Measurements from ENCODE around the gene AR.
"Not testable (repeated sequence)": the region's sequence is repeated elsewhere in the genome, so short reads cannot be mapped to it uniquely, and the experiment has no call there.

AR gene

DNA sequence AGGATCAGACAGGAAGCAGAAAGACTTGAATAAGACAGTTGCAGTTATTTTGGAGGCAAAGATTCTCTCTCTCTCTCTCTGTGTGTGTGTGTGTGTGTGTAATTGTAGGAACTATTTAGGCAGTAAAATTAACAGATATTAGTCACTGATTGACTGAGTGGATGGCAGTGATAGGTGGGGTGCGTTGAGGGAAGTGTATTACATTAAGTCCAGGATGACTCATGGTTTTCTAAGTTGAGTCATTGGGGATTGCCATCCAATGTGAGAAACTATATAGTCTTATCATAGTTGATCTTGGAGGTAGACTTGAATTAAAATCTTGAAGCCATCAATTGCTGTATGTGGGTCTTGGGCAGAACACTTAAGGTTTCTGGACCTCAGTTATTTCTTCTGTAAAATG is 75.4 kb downstream of the AR start:
- no peak overlapping the region for H3K4me3 ChIP-seq (ENCODE audit: low read length)
- no peak for DNase-seq (ENCODE audit: low read depth, low spot score)

- no peak for DNase-seq (ENCODE audit: low read depth, low spot score)
- no peak overlapping the region for H3K4me3 ChIP-seq (ENCODE audit: low read length)
Measured at GRCh38 chrX:67622053-67622585, 78.3 kb downstream of the AR start.

- H3K4me3 ChIP-seq (ENCODE audit: low read length): no peak overlapping the region
- DNase-seq (ENCODE audit: low read depth, low spot score): no peak
Measured at GRCh38 chrX:67624325-67624724, 80.5 kb downstream of the AR start.

GRCh38 chrX:67635424-67635823 is 91.6 kb downstream of the AR start:
- no peak overlapping the region for H3K4me3 ChIP-seq (ENCODE audit: low read length)
- no peak for DNase-seq (ENCODE audit: low read depth, low spot score)

DNA sequence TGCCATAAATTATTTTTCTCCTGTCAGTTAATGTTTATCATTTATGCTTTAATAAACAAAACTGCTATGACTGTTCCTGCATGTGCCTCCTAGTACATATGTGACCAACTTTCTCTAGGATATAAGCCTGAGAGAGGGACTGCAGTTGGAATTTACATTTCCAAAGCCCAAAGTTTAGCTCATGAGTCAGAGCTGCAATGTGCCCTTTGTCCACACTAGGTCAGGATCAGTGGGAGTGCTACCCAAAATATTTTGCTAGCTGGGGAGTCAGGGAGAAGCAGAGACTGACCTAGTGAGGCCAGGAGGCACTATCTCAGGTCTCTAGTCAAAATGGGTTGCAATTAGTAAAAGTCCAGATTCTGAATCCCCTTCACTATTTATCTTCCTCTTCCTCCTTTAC is 92.7 kb downstream of the AR start:
- DNase-seq (ENCODE audit: low read depth, low spot score): no peak
- H3K4me3 ChIP-seq (ENCODE audit: low read length): no peak overlapping the region

DNA sequence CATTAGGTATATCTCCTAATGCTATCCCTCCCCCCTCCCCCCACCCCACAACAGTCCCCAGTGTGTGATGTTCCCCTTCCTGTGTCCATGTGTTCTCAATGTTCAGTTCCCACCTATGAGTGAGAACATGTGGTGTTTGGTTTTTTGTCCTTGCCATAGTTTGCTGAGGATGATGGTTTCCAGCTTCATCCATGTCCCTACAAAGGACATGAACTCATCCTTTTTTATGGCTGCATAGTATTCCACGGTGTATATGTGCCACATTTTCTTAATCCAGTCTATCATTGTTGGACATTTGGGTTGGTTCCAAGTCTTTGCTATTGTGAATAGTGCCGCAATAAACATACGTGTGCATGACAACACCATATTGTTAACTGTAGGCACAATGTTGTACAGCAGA is 93.5 kb downstream of the AR start:
- H3K4me3 ChIP-seq (ENCODE audit: low read length); DNase-seq (ENCODE audit: low read depth, low spot score): not testable (repeated sequence)

GRCh38 chrX:67648361-67648760 is 104.5 kb downstream of the AR start:
- no peak overlapping the region for H3K4me3 ChIP-seq (ENCODE audit: low read length)
- DNase-seq (ENCODE audit: low read depth, low spot score): no peak

DNA sequence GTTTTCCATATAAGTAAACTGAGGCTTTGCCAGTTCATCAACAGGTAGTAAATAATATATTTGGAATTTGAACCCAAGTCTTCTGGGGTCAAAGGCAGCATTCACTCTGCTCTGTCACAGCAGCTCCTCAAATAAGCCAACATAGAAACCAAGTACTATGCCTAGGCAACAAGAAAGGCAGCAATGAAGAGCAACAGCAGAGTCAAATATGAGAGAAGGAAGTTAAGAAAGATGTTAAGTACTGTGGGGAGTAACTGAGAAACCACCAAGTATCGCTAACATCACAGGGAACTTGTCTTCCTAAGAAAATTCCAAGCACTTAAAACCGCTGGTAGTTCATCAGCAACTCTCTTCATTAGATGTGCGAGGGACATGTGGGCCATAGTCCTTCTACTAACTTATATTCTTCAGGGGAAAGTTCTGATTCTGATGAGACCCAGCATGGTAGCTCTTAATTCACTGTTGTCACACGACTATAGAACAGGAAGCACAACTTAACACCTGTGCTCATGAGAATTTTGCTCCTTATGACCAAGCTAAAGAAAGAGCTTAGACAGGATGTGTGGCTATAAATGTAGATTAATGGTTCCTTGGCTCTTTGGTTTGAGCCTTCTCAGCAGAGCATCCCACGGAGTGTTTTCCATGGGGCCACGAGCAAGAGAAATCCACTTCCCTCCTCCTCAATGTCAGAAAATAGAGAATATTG is 107.8 kb downstream of the AR start:
- H3K4me3 ChIP-seq (ENCODE audit: low read length): no peak overlapping the region
- DNase-seq (ENCODE audit: low read depth, low spot score): no peak

GRCh38 chrX:67652543-67652942 is 108.7 kb downstream of the AR start:
- H3K4me3 ChIP-seq (ENCODE audit: low read length): no peak overlapping the region
- DNase-seq (ENCODE audit: low read depth, low spot score): no peak

- no peak for DNase-seq (ENCODE audit: low read depth, low spot score)
- H3K4me3 ChIP-seq (ENCODE audit: low read length): no peak overlapping the region
Measured at GRCh38 chrX:67654301-67654700, 110.5 kb downstream of the AR start.

DNA sequence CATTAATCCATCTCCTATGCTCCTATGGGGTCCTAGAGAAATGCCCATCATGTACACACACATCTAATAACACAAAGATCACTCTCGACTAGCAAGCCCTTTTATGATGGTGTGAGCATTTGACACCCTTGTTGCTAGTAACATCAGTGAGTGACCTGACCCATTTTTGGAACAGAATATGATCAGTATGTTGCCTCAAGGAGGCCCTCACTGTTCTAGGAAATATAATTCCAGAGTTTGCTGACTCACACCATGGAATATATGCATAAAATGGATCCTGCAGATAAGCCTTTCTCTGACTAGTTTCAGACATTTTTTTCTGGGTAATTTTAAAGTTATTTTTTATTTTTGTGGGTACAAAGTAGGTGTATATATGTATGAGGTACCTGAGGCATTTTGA is 121.8 kb downstream of the AR start:
- no peak overlapping the region for H3K4me3 ChIP-seq (ENCODE audit: low read length)
- DNase-seq (ENCODE audit: low read depth, low spot score): no peak

- H3K4me3 ChIP-seq (ENCODE audit: low read length); DNase-seq (ENCODE audit: low read depth, low spot score): not testable (repeated sequence)
Measured at GRCh38 chrX:67670717-67671116, 126.9 kb downstream of the AR start.

- no peak overlapping the region for H3K4me3 ChIP-seq (ENCODE audit: low read length)
- DNase-seq (ENCODE audit: low read depth, low spot score): no peak
Measured at GRCh38 chrX:67673741-67674274, 130.0 kb downstream of the AR start.

DNA sequence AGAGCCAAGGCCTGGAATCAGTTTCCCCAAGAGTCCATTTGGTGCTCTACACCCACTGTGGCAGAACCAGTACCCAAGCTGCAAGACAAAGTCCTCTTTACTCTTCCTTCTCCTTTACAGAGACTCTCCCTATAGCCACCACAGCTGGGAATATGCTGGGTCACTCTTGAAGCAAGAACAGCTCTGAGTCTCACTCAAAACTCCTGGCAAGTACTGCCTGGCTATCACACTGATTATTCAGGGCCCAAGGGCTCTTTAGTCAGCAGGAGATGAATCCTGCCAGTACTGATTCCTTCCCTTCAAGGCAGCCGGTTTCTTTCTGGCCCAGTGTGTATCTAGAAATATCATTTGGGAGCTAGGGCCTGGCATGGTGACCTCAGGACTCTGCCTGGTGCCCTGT is 130.9 kb downstream of the AR start:
- no peak for DNase-seq (ENCODE audit: low read depth, low spot score)
- H3K4me3 ChIP-seq (ENCODE audit: low read length): no peak overlapping the region

DNA sequence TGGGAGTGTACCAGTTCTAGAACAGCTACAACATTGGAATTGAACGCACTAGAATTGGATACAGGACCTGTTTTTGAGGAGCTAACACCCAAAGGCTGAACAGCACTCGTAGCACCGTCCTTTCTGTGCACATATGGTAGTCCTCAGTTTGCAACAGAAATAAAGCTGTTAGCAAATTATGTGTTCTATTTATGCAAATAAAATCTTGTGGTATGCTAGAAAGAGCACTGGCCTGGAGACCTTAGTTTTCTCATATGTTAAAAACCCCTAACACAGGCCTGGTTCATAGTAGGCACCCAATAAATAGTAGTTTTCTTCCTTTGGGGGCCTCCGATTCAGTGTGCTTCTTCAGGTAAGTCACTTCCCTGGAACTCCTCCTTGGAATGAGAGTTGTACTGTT is 140.3 kb downstream of the AR start:
- no peak overlapping the region for H3K4me3 ChIP-seq (ENCODE audit: low read length)
- DNase-seq (ENCODE audit: low read depth, low spot score): no peak

DNA sequence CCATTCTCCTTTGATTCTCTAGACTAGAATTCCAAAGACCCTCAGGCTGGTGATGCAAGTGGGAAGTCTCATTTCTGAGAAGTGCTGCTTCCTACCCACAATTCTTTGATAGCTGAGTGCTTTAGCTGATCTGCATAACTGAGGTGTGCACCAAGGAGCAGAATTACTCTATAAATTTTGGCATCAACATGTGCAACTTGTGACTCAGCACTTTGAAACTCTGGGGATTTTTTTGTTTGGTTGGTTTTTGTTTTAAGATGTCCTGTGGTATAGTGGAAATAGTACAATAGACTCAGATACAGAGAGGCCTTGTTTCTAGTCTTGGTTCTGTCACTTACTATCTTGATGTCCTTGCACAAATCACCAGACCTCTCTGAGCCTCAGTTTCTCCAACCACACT is 148.4 kb downstream of the AR start:
- no peak overlapping the region for H3K4me3 ChIP-seq (ENCODE audit: low read length)
- no peak for DNase-seq (ENCODE audit: low read depth, low spot score)

GRCh38 chrX:67693928-67694327 is 150.1 kb downstream of the AR start:
- DNase-seq (ENCODE audit: low read depth, low spot score): no peak
- H3K4me3 ChIP-seq (ENCODE audit: low read length): no peak overlapping the region

DNA sequence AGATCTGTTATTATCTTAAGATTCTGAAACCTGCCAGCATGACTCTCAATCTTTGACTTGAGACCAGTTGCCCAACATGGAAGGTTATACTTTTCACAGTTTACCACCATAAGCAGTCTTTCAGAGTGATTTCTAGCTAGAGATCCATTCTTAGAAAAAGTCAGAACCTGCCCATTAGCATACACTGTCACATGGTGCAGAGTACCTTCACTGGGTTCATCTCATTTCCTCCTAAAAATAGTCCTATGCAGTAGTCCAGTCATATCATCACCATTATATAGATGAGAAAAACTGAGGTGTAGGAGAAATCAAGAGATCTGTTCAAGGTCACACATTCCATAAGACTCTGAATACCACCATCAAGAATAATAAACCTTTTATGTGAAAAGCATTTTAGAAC is 153.6 kb downstream of the AR start:
- H3K4me3 ChIP-seq (ENCODE audit: low read length): no peak overlapping the region
- no peak for DNase-seq (ENCODE audit: low read depth, low spot score)

DNA sequence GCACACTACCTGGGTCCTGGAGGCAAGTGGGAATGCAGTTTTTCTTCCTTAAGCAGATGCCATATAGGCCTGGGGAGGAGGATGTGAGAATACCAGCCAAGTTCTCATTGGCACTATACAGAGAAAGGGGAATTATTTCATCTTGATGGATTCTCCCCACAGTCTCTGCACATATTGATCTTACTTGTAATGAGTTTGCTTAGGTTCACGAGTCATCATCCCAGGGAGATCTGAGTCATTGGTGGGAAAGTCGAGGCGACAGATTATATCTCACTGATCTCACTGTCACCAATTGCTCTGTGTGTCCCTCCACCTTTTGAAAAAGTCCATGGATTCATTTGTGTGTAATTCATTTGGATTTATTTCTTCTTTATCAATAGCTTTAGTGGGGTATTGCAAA is 156.8 kb downstream of the AR start:
- no peak for DNase-seq (ENCODE audit: low read depth, low spot score)
- no peak overlapping the region for H3K4me3 ChIP-seq (ENCODE audit: low read length)

GRCh38 chrX:67714004-67714403 is 170.2 kb downstream of the AR start:
- DNase-seq (ENCODE audit: low read depth, low spot score): no peak

GRCh38 chrX:67717571-67717970 is 173.8 kb downstream of the AR start:
- no peak for DNase-seq (ENCODE audit: low read depth, low spot score)
- H3K4me3 ChIP-seq (ENCODE audit: low read length): no peak overlapping the region

More at GRCh38 chrX:67714004-67714403, 170.2 kb downstream of the AR start:
- no peak overlapping the region for H3K4me3 ChIP-seq (ENCODE audit: low read length)
